Mesendoderm (in vitro differentiated cells): ENCODE data around the gene MCL1.
A peak's percentile ranks its signal among the peaks of the same experiment; 100 is the strongest.
"Not testable (repeated sequence)": the region's sequence is repeated elsewhere in the genome, so short reads cannot be mapped to it uniquely, and the experiment has no call there.

Experiments
- DNase-seq: peaks from one replicate; pipeline ENCODE4 v3.0.0; 2013
- H2AK5ac ChIP-seq: 2 replicates; pipeline ENCODE4 v1.6.1; 2013; ENCODE audit warnings: low read length, inconsistent platforms
- H2BK120ac ChIP-seq: 2 replicates; pipeline ENCODE4 v1.6.1; 2013; ENCODE audit warnings: low read depth, mild to moderate bottlenecking, low read length, moderate library complexity, mixed read lengths
- H2BK15ac ChIP-seq: replicated peaks from 2 replicates; pipeline ENCODE4 v1.6.1; 2013; ENCODE audit warnings: low read depth, mild to moderate bottlenecking, moderate library complexity
- H2BK5ac ChIP-seq: 2 replicates; pipeline ENCODE4 v1.6.1; 2013; ENCODE audit warnings: low read length, inconsistent platforms
- H3K18ac ChIP-seq: 2 replicates; pipeline ENCODE4 v1.6.1; 2013; ENCODE audit warnings: mild to moderate bottlenecking, low read length, mixed read lengths
- H3K23ac ChIP-seq: one replicate; pipeline ENCODE4 v1.6.1; 2013; ENCODE audit warnings: low read length
- H3K27ac ChIP-seq: 2 replicates; pipeline ENCODE4 v1.5.1; 2013; ENCODE audit warnings: low read depth, mild to moderate bottlenecking, inconsistent platforms, low read length, moderate library complexity
- H3K27me3 ChIP-seq: 2 replicates; pipeline ENCODE4 v1.6.1; 2013; ENCODE audit warnings: low read length, control low read depth, mild to moderate bottlenecking, inconsistent platforms; ENCODE audit not compliant: insufficient read depth, poor library complexity
- H3K36me3 ChIP-seq: 2 replicates; pipeline ENCODE4 v1.6.1; 2013; ENCODE audit warnings: low read length, inconsistent platforms; ENCODE audit not compliant: control insufficient read depth, insufficient read depth
- H3K4ac ChIP-seq: one replicate; pipeline ENCODE4 v1.6.1; 2013; ENCODE audit warnings: low read depth, mild to moderate bottlenecking, low read length, moderate library complexity
- H3K4me1 ChIP-seq: 2 replicates; pipeline ENCODE4 v1.6.1; 2013; ENCODE audit warnings: low read depth, low read length, inconsistent platforms; ENCODE audit not compliant: control insufficient read depth
- H3K4me2 ChIP-seq: 2 replicates; pipeline ENCODE4 v1.6.1; 2013; ENCODE audit warnings: low read length
- H3K4me3 ChIP-seq: 2 replicates; pipeline ENCODE4 v1.5.1; 2013; ENCODE audit warnings: mild to moderate bottlenecking, low read length
- H3K56ac ChIP-seq: one replicate; pipeline ENCODE4 v1.6.1; 2013; ENCODE audit warnings: low read length
- H3K79me1 ChIP-seq: 2 replicates; pipeline ENCODE4 v1.6.1; 2013; ENCODE audit warnings: low read length, inconsistent platforms
- H3K79me2 ChIP-seq: 2 replicates; pipeline ENCODE4 v1.6.1; 2013; ENCODE audit warnings: mild to moderate bottlenecking, low read length; ENCODE audit not compliant: control insufficient read depth, insufficient read depth
- H3K9ac ChIP-seq: 2 replicates; pipeline ENCODE4 v1.6.1; 2013; ENCODE audit warnings: low read length, inconsistent platforms
- H4K5ac ChIP-seq: one replicate; pipeline ENCODE4 v1.6.1; 2013; ENCODE audit warnings: low read length
- H4K8ac ChIP-seq: one replicate; pipeline ENCODE4 v1.6.1; 2013; ENCODE audit warnings: low read depth, mild to moderate bottlenecking, control low read depth, low read length, moderate library complexity
- WGBS: extraction: QIAGEN DNeasy Blood & Tissue Kit; methylation state at CpG from one replicate; pipeline ENCODE4 v1.1.7; 2013; ENCODE audit warnings: low lambda C conversion rate, missing lambda C conversion rate; ENCODE audit not compliant: insufficient coverage; ENCODE audit errors: extremely low coverage; 5-methylcytosine and 5-hydroxymethylcytosine counted together

MCL1 gene

GRCh38 chr1:150580966-150581365, 1.6 kb upstream of the MCL1 start:
- not testable (repeated sequence) for H3K79me1 ChIP-seq, H3K27me3 ChIP-seq, H3K23ac ChIP-seq, H2BK15ac ChIP-seq, H2BK120ac ChIP-seq, H3K4me3 ChIP-seq, H3K4ac ChIP-seq, H3K4me2 ChIP-seq, H3K27ac ChIP-seq, H3K9ac ChIP-seq, H3K18ac ChIP-seq, H4K5ac ChIP-seq, H3K56ac ChIP-seq, H4K8ac ChIP-seq, H3K4me1 ChIP-seq, DNase-seq, H3K36me3 ChIP-seq, H2AK5ac ChIP-seq, H2BK5ac ChIP-seq
- no CpG with 5 or more reads among the region's 3 CpGs for WGBS
- H3K79me2 ChIP-seq: peaks cover 30% of the 10 kb centered on the region

- Histone ChIP-seq H3K4me3 (peak overlapping the region; percentile 34), H2BK120ac (peak overlapping the region; percentile 74), H3K79me2 (peaks cover 39% of the 10 kb centered on the region), H3K36me3 (peaks cover 9% of the 10 kb centered on the region), H3K27ac (peak overlapping the region; percentile 89), H3K4me2 (peak overlapping the region; percentile 73), H4K8ac (peak overlapping the region; percentile 97), H3K79me1 (no peaks in the 10 kb centered on the region), H3K4ac (peak overlapping the region; percentile 59), H3K27me3 (no peaks in the 10 kb centered on the region), H4K5ac (peak overlapping the region; percentile 0), H3K56ac (peak overlapping the region; percentile 74), H2BK5ac (peak overlapping the region; percentile 79), H2AK5ac (no peak overlapping the region), H3K9ac (peak overlapping the region; percentile 83), H3K4me1 (peaks cover 4% of the 10 kb centered on the region), H3K23ac (no peak overlapping the region), H3K18ac (peak overlapping the region; percentile 94), H2BK15ac (peak overlapping the region; percentile 12)
- no CpG with 5 or more reads among the region's 15 CpGs for WGBS
- DNase-seq: no peak
Measured at GRCh38 chr1:150579945-150580642, 684 bp upstream of the MCL1 start.

- Histone ChIP-seq H3K4me1 (peaks cover 4% of the 10 kb centered on the region), H2BK15ac (no peak overlapping the region), H3K4ac (peak overlapping the region; percentile 99), H2BK120ac (no peak overlapping the region), H3K56ac (peak overlapping the region; percentile 100), H3K4me2 (peak overlapping the region; percentile 64), H3K23ac (peak overlapping the region; percentile 100), H4K8ac (no peak overlapping the region), H3K4me3 (peak overlapping the region; percentile 100), H3K27me3 (no peaks in the 10 kb centered on the region), H3K36me3 (peaks cover 11% of the 10 kb centered on the region), H2BK5ac (peak overlapping the region; percentile 99), H3K9ac (peak overlapping the region; percentile 100), H4K5ac (no peak overlapping the region), H3K18ac (peak overlapping the region; percentile 99), H2AK5ac (peak overlapping the region; percentile 95), H3K79me2 (peaks cover 51% of the 10 kb centered on the region), H3K79me1 (peaks cover 2% of the 10 kb centered on the region), H3K27ac (peak overlapping the region; percentile 100)
- WGBS: no CpG with 5 or more reads among the region's 50 CpGs
- peak; percentile 88 for DNase-seq
Measured at GRCh38 chr1:150578272-150579109, 919 bp downstream of the MCL1 start.

- Histone ChIP-seq H3K27me3 (no peaks in the 10 kb centered on the region), H3K4me3 (peak overlapping the region; percentile 100), H2BK5ac (peak overlapping the region; percentile 99), H4K5ac (no peak overlapping the region), H4K8ac (no peak overlapping the region), H3K4me1 (peaks cover 4% of the 10 kb centered on the region), H3K56ac (peak overlapping the region; percentile 100), H3K4ac (peak overlapping the region; percentile 99), H3K23ac (peak overlapping the region; percentile 97), H3K36me3 (peaks cover 13% of the 10 kb centered on the region), H2AK5ac (peak overlapping the region; percentile 83), H3K79me1 (peaks cover 5% of the 10 kb centered on the region), H3K18ac (peak overlapping the region; percentile 99), H3K79me2 (peaks cover 59% of the 10 kb centered on the region), H2BK15ac (no peak overlapping the region), H3K27ac (peak overlapping the region; percentile 100), H3K4me2 (peak overlapping the region; percentile 64), H2BK120ac (no peak overlapping the region), H3K9ac (peak overlapping the region; percentile 100)
- DNase-seq: no peak
- no CpG with 5 or more reads among the region's 11 CpGs for WGBS
Measured at GRCh38 chr1:150577557-150578271, 1.7 kb downstream of the MCL1 start.

GRCh38 chr1:150576794-150577556, 2.4 kb downstream of the MCL1 start:
- H3K4me2 ChIP-seq: peak overlapping the region; percentile 80
- H3K18ac ChIP-seq: no peak overlapping the region
- no peak overlapping the region for H3K23ac ChIP-seq
- peak overlapping the region; percentile 82 for H3K56ac ChIP-seq
- H2BK15ac ChIP-seq: no peak overlapping the region
- no CpG with 5 or more reads among the region's 2 CpGs for WGBS
- no peak for DNase-seq
- H4K8ac ChIP-seq: no peak overlapping the region
- peaks cover 5% of the 10 kb centered on the region for H3K79me1 ChIP-seq
- H2BK5ac ChIP-seq: no peak overlapping the region
- H2BK120ac ChIP-seq: no peak overlapping the region
- H3K9ac ChIP-seq: peak overlapping the region; percentile 100
- peaks cover 13% of the 10 kb centered on the region for H3K36me3 ChIP-seq
- no peak overlapping the region for H2AK5ac ChIP-seq
- peak overlapping the region; percentile 100 for H3K4me3 ChIP-seq
- H3K79me2 ChIP-seq: peaks cover 61% of the 10 kb centered on the region
- H3K27me3 ChIP-seq: no peaks in the 10 kb centered on the region
- H3K4me1 ChIP-seq: peaks cover 4% of the 10 kb centered on the region
- no peak overlapping the region for H4K5ac ChIP-seq
- no peak overlapping the region for H3K27ac ChIP-seq
- no peak overlapping the region for H3K4ac ChIP-seq
